ENCODE data around the gene TP53RK. TPM values are rescaled to one million over a fixed set of nuclear protein-coding genes. Genes with fewer than 3 reads are reported as not detected.

TP53RK gene
- polyA plus RNA-seq, 12 donors: 9.7 to 13.2 (median 11.0) TPM; not detected in 1

- no peak for DNase-seq
These were observed 22.3 kb downstream of the TP53RK start for GRCh38 chr20:46666818-46667515.

- DNase-seq: no peak
These were observed 22.9 kb downstream of the TP53RK start for GRCh38 chr20:46666306-46666705.

- no peak for DNase-seq
These were observed 23.6 kb downstream of the TP53RK start for GRCh38 chr20:46665602-46666001.

GRCh38 chr20:46663531-46663930 is 25.7 kb downstream of the TP53RK start:
- no peak for DNase-seq

- DNase-seq: no peak
These were observed 27.6 kb downstream of the TP53RK start for GRCh38 chr20:46661659-46662058.

- no peak for DNase-seq
These were observed 28.8 kb downstream of the TP53RK start for GRCh38 chr20:46660487-46660886.

- no peak for DNase-seq
These were observed 31.6 kb downstream of the TP53RK start for GRCh38 chr20:46657618-46658017.

- no peak for DNase-seq
These were observed 32.1 kb downstream of the TP53RK start for GRCh38 chr20:46657137-46657536.

GRCh38 chr20:46652699-46653098 is 36.5 kb downstream of the TP53RK start:
- DNase-seq: no peak

GRCh38 chr20:46651091-46651962 is 37.9 kb downstream of the TP53RK start, which contains the start of gene SLC13A3:
SLC13A3 (minus strand) TSS chr20:46651459; CDS start chr20:46651421, 38 bp downstream.
- DNase-seq: no peak

GRCh38 chr20:46650575-46651090 is 38.6 kb downstream of the TP53RK start:
- DNase-seq: no peak

GRCh38 chr20:46649965-46650542 is 39.2 kb downstream of the TP53RK start:
- no peak for DNase-seq

- DNase-seq: no peak
These were observed 39.6 kb downstream of the TP53RK start for GRCh38 chr20:46649650-46649949.

GRCh38 chr20:46648903-46649649 is 40.2 kb downstream of the TP53RK start:
- no peak for DNase-seq

GRCh38 chr20:46647469-46647868 is 41.8 kb downstream of the TP53RK start:
- no peak for DNase-seq

GRCh38 chr20:46646659-46647380 is 42.4 kb downstream of the TP53RK start:
- no peak for DNase-seq

GRCh38 chr20:46646122-46646521 is 43.1 kb downstream of the TP53RK start:
- DNase-seq: no peak

- no peak for DNase-seq
These were observed 44.5 kb downstream of the TP53RK start for GRCh38 chr20:46644733-46645132.

GRCh38 chr20:46644160-46644559 is 45.1 kb downstream of the TP53RK start:
- DNase-seq: no peak

- no peak for DNase-seq
These were observed 46.3 kb downstream of the TP53RK start for GRCh38 chr20:46642969-46643343.

GRCh38 chr20:46642265-46642968 is 46.8 kb downstream of the TP53RK start:
- no peak for DNase-seq

Data from muscle of arm (tissue), 12 donors.